ENCODE data around the gene MAP7D3.
"Not testable (repeated sequence)": the region's sequence is repeated elsewhere in the genome, so short reads cannot be mapped to it uniquely, and the experiment has no call there.

MAP7D3 gene

DNA sequence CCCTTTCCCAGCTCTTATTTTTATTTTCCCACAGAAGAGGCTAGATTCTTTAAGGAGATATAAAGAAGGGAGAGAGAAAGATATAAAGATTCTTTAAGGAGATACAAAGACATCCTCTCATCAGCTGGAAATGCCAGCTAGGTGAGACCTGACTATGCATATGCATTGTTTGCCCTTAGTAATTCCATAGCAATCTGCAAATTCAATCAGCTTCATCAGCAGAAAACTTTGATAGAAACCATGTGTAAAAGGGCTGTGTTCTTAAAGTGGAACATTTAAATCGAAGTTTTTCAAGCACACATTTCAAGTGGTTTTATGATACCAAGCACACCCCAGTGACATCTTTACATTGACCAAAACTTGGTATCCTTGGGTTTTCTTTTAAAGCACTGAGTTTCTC is 79.8 kb downstream of the MAP7D3 start:
- no peak overlapping the region for H3K4me3 ChIP-seq (ENCODE audit: low read depth, low read length)
- TF ChIP-seq, protein P1, sequence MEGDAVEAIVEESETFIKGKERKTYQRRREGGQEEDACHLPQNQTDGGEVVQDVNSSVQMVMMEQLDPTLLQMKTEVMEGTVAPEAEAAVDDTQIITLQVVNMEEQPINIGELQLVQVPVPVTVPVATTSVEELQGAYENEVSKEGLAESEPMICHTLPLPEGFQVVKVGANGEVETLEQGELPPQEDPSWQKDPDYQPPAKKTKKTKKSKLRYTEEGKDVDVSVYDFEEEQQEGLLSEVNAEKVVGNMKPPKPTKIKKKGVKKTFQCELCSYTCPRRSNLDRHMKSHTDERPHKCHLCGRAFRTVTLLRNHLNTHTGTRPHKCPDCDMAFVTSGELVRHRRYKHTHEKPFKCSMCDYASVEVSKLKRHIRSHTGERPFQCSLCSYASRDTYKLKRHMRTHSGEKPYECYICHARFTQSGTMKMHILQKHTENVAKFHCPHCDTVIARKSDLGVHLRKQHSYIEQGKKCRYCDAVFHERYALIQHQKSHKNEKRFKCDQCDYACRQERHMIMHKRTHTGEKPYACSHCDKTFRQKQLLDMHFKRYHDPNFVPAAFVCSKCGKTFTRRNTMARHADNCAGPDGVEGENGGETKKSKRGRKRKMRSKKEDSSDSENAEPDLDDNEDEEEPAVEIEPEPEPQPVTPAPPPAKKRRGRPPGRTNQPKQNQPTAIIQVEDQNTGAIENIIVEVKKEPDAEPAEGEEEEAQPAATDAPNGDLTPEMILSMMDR (IDR thresholded peaks at IDR 0.05; ENCODE audit: insufficient read depth, low read depth, low read length, missing control alignments) = no peak
- DNase-seq (ENCODE audit: low read depth) = no peak

DNA sequence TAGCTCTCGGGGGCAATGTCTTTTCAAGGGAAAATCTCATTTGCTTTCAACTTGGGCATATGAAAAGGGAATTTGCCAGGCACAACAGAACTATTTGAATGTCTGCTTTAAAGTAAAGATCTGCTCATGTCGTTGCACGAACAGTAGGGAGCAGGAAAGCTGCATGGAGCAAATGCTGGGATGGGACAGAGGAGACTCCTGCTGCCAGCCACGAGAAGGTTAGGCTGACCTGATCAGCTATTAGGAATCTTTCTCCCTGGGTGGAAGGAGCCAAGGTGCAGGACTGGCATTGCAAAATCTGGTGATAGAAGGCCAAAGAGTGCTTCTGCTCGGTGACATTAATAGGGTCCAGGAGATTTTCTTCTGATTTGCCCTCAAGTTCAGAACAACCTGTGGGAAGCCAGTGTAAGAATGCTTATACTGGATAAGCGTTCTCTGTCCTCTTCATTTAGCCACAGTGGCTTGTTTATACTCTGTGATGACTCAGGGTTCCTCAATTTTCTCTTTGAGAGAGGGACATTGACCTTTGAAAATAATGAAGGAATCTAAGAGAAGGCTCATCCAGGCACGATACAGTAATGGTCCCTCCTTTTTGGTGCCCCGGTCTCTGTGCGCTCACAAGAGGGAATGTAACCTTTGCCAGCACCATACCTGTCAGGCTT is 80.9 kb downstream of the MAP7D3 start:
- H3K4me3 ChIP-seq (ENCODE audit: low read depth, low read length) = no peak overlapping the region
- TF ChIP-seq, protein P1 (IDR thresholded peaks at IDR 0.05; ENCODE audit: insufficient read depth, low read depth, low read length, missing control alignments) = no peak
- no peak for DNase-seq (ENCODE audit: low read depth)

DNA sequence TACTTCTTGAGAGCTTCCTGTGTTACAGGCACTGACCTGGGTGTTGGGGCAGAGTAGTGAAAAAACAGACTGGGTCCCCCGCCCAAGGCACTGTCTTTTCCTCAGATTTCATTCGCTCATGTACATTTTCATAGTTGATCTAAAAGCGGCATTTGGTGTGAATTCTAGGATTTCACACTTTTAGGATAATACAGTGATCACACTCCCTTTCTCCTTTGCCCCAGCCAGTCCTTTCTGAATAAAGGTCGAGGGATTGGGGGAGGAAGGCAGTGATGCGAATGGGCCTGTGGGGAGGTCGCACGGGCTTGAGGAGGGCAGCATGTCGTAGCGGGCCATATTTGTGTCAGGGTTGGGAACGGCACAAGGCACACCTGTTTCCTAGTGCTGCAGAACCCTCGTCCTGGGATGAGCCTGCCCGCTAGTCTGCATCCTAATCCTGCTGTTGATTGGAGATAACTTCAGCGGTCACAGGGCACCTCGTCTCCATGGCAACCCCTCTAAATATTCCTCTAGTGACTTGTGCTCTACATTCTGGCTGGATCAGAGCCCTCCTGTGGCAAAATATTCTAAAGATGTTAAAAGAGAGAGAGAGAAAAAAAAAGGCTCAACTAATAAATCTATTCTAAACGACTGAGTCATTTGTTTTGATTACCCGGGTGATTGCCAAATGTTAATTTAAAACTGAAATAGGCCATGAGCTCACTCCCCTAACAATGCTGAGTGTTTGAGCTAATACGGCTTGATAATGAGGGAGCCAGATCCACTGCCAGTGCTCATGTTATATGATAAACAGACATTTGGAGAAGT is 82.1 kb downstream of the MAP7D3 start:
- TF ChIP-seq, protein P1 (IDR thresholded peaks at IDR 0.05; ENCODE audit: insufficient read depth, low read depth, low read length, missing control alignments) = no peak
- DNase-seq (ENCODE audit: low read depth) = no peak
- H3K4me3 ChIP-seq (ENCODE audit: low read depth, low read length) = no peak overlapping the region

DNA sequence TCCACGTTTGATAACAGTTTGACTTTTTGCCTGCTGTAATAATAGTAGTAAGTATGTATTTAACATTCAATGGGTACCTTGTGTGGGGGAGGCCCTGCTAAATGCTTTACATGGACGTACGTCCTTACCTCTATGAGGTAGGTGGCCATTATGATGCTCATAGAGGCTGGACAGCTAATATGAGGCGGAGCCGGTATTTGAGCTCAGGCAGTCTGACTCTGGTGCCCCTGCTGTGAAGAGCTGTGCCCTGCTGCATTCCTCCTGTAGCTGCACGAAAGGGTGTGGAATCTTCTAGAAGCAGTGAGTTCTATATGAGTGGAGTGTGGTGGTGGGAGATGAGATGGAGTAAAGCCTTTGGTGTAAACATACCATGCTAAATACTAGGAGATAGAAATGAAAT is 83.2 kb downstream of the MAP7D3 start:
- not testable (repeated sequence) for DNase-seq (ENCODE audit: low read depth); H3K4me3 ChIP-seq (ENCODE audit: low read depth, low read length)

DNA sequence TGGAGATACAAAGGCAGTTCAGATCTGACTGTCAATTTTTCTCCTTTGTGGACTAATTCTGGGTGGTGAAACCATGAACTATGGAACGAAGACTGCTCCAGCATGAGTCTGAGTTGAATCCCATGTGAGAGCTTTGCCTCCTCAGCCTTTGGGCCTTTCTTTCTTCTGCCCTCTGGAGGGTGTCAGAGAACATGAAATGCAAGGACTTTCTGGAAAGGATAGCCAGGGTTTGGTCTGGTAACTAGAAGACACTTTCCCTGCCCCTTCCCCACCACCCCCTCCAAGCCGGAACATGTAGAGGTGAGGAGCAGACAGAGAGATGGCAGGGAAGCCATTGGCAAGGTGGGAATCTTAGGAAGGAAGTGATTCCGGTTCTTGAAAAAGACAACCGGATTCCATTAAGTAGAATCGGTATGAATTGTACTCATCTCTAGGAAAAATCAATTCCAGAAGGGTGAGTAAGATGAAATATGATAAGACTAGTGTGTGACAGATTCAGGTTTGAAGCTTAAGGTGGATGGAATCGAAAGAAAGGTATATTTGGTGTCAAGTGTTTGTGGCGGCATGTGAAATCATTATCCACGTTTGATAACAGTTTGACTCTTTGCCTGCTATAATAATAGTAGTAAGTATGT is 84.9 kb downstream of the MAP7D3 start:
- DNase-seq (ENCODE audit: low read depth) = no peak
- no peak overlapping the region for H3K4me3 ChIP-seq (ENCODE audit: low read depth, low read length)
- TF ChIP-seq, protein P1 (IDR thresholded peaks at IDR 0.05; ENCODE audit: insufficient read depth, low read depth, low read length, missing control alignments) = no peak

DNA sequence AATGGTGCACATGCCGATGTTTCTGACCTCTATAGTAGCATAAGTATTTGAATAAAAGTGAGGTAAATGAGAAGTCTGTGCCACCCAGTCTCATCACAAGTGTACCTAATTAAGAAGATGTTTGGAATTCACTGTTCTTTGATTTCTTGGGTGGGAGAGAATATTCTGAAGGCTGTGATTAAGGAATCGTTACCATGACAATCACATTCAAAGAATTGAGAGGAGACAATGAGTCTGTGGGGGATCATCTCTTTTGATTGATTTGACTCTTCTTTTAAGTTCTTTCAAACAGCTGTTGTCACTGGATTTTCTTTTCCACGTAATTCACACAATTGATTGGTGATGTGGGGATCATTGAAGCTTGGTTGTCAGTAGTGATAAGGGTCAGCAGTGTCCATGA is 85.8 kb downstream of the MAP7D3 start:
- no peak for DNase-seq (ENCODE audit: low read depth)
- no peak overlapping the region for H3K4me3 ChIP-seq (ENCODE audit: low read depth, low read length)
- TF ChIP-seq, protein P1 (IDR thresholded peaks at IDR 0.05; ENCODE audit: insufficient read depth, low read depth, low read length, missing control alignments) = no peak

DNA sequence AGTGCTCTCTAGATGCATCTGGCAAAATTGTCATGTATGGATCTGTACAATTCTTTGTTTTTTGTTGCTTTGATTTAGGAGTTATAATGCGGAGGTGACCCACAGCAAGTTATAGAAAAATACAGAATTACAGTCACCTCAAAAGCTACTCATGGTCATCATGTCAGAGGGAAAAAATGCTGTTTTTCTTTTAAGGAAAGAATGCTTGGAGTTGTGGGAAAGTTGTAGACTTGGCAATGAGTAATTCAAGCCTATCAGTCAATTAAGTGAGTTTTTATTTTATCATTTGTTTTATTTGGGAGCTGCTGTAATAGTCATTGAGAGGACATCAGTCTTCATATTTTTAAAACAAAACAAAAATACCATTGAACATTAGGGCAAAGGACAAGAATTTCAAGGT is 87.5 kb downstream of the MAP7D3 start:
- TF ChIP-seq, protein P1 (IDR thresholded peaks at IDR 0.05; ENCODE audit: insufficient read depth, low read depth, low read length, missing control alignments) = no peak

More for the DNA sequence above, 87.5 kb downstream of the MAP7D3 start:
- no peak for DNase-seq (ENCODE audit: low read depth)
- H3K4me3 ChIP-seq (ENCODE audit: low read depth, low read length) = no peak overlapping the region

Data from GM12865 (cell line).